NCI-H69 (cell line): ENCODE data around the gene ZNF469.
"Not testable (repeated sequence)": the region's sequence is repeated elsewhere in the genome, so short reads cannot be mapped to it uniquely, and the experiment has no call there.

ENCODE experiments used
- DNase-seq: peaks from one replicate; lab custom pipeline; 2025; lab: John Stamatoyannopoulos, UW

The ZNF469 gene

GRCh38 chr16:88358023-88358420 is 24.7 kb upstream of the ZNF469 start:
- no peak for DNase-seq

DNA sequence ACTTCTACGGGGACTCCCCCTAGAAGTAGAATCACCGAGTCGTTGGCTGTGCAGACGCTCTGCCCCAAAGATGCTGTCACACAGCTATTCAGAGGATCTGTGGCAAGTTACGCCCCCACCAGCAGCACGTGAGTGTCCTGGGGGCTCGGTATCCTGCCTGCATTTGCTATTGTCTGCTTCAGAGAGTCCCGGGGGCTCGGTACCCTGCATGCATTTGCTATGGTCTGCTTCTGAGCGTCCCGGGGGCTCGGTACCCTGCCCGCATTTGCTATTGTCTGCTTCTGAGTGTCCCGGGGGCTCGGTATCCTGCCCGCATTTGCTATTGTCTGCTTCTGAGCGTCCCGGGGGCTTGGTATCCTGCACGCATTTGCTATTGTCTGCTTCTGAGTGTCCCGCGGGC is 23.8 kb upstream of the ZNF469 start:
- DNase-seq = no peak

DNA sequence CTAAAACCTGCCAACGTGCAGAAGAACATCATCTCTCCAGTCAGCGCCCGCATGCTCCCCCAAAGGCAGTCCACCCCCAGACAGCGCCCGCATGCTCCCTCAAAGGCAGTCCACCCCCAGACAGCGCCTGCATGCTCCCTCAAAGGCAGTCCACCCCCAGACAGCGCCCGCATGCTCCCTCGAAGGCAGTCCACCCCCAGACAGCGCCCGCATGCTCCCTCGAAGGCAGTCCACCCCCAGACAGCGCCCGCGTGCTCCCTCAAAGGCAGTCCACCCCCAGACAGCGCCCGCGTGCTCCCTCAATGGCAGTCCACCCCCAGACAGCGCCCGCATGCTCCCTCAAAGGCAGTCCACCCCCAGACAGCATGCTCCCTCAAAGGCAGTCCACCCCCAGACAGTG is 22.4 kb upstream of the ZNF469 start:
- not testable (repeated sequence) for DNase-seq

DNA sequence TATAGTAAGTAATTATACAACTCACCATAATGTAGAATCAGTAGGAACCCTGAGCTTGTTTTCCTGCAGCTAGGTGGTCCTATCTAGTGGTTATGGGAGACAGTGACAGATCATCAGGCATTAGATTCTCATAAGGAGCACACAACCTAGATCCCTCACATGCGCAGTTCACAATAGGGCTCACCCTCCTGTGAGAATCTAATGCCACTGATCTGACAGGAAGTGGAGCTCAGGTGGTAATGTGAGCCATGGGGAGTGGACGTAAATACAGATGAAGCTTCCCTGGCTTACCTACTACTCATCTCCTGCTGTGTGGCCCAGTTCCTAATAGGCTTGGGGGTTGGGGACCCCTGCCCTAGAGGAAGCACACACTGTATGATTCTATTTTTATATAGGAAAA is 21.8 kb upstream of the ZNF469 start:
- DNase-seq = no peak

- no peak for DNase-seq
Observed at GRCh38 chr16:88361775-88362174, 21.0 kb upstream of the ZNF469 start.

DNA sequence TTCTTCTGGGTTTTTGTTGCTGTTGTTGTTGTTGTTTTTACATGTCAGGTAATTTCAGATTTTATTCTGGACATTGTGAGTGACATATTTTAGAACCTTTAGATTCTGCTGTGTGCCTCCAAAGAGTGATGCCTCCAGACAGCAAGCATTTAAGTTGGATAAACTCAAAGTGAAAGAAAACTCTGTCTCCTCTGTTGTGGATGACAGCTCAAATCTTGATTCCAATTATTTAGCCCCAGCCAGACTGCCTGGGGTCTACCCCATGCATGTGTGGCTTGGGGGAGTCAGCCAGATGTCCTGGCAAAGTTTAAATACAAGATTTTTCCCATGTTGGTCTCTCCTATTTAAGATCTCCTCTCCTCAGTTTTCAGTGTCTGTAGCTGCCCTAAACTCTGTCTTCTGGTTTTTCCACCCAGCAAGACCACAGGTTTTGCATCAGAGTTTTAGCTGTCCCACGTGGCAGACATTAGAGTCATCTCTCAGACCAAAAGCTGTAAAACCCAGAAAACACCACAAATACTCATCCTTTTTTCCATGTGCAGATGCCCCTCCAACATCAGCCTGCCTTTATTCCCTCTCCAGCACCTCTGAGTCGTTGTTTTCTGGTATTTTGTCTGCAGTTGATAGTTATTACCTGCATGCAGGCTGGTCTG is 19.4 kb upstream of the ZNF469 start:
- no peak for DNase-seq

DNA sequence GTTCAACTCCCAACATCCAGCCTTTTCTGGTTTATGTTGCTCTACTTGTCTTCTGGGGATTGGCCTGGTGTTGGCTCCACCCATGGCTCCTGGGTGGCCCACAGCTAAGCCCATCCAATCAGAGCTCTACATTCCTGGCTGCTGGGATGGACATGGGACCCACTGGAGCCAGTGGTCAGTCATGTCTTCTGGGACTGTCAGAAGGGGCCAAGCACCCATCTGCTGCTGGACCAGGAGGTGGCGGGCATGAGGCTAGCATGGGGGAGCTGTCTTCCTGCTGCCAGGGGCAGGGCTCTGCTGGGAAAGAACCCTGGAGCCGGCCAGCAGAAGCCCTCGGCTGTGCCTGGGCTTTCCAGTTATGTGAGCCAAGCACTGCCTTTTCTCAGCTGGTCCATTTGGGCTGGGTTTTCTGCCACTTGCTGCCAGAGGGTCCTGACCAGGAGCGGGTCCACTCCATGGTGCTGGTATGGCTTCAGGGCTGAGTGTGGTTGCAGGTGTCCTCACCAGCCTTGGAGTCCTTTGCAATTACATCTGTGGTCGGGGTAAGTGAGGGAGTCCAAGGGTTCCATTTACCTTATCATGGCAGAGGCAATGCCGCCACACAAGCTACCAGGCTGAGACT is 17.4 kb upstream of the ZNF469 start:
- no peak for DNase-seq

DNA sequence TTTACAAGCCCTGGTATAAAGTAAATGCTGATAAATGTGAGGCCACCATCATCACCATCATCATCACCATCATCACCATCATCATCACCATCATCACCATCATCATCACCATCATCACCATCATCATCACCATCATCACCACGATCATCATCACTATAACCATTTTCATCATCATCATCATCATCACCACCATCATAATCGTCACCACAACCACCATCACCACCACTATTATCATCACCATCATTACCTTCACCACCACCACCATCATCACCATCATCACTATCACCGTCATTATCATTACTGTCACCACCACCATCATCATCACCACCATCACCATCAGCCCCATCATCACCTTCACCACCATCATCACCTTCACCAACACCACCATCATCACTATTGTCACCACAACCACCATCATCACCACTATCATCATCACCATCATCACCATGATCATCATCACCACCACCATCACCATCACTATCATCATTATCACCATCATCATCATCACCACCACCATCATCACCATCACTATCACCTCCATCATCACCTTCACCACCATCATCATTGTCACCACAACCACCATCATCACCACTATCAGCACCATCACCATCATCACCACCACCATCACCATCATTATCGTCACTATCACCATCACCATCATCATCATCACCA is 16.6 kb upstream of the ZNF469 start:
- DNase-seq = no peak

DNA sequence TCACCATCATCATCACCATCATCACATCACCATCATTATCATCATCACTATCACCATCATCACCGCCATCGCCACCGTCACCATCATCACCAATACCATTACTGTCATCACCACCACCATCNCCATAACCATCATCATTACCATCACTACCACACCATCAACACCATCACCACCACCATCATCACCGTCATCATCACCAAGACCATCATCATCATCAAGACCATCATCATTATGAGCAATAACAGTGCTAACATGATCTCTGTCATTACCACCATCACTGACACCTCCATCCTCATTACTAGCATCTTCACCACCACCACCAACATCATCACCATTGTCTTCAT is 16.1 kb upstream of the ZNF469 start:
- DNase-seq = no peak

GRCh38 chr16:88367560-88367959 is 15.2 kb upstream of the ZNF469 start:
- DNase-seq = no peak

GRCh38 chr16:88368036-88368435 is 14.7 kb upstream of the ZNF469 start:
- DNase-seq = no peak

DNA sequence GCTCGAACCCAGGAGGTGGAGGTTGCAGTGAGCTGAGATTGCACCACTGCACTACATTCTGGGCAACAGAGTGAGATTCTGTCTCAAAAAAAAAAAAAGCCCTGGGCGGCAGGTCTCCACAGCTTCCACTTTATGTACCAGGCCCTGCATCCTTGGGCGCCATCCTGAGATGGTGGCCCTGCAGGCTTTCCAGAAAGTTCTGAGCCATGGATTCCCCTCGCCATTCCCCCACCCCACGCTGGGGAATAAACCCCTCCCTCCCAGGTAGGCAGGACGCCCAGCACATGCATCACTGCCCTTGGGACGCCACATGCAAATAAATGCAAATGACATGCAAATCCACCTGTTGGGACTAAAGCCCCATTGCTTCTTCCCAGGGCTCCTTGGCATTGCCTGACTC is 13.8 kb upstream of the ZNF469 start:
- DNase-seq = no peak

DNA sequence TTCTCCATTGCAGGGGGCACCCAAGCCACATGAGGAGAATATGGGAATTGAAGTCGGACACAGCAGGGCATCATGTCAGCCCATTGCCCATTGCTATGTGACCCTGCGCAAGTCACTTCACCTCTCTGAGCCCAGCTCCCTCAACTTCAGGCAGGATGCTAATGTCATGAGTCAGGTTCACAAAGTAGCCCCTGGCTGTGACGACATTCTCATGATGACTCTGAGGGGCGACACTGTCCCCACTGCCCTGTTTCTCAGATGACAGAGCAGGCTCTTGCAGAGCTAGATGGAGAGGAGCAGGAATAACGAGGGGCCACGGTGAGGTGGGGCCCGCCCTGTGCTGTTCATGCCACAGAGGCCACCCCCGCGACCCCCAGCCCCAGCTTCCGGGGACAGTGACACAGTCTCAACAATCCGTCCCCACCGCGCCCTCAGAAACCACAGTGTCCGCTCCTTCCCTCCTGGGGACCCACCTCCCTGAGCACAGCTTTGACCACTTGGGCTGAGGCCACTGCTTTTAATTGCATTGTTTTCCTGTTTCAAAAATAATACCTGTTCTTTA is 13.2 kb upstream of the ZNF469 start:
- DNase-seq = no peak

DNA sequence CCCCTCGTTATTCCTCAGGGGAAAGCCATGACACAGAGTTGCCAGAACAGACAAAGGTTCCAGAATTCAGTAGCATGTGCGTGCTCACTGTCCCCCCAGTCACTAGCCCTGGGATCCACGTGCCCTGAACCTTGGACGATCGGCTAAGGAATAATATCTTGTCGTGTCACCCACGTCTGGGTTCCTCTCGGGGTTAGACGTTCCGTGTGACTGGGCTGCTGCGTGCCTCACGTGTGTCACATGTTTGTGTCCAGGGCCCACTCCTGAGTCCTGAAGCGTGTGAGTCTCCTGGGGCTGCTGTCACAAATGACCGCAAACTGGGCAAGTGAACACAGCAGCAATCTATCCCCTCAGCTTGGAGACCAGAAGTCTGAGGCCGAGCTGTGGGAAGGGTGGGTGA is 12.4 kb upstream of the ZNF469 start:
- DNase-seq = no peak

- no peak for DNase-seq
Observed at GRCh38 chr16:88372522-88372921, 10.2 kb upstream of the ZNF469 start.

DNA sequence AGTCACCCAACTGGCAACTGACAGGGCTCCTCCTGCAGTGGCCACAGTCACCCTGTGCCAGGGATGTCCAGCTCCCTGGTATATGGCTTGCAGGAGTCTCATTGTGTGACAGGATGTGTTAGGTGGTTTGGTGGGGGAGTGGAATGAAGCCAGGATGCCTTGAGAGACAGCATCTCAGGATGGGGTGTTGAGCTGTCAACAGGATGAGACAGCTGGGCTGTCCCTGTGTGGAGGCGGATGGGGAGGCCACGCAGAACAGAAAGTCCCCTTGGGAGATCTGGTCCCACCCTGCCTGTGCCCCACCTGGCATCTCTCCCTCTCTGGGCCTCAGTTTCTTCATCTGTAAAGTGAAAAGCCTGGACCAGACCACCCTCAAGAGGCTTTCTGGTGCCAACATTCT is 9.5 kb upstream of the ZNF469 start:
- DNase-seq = no peak

DNA sequence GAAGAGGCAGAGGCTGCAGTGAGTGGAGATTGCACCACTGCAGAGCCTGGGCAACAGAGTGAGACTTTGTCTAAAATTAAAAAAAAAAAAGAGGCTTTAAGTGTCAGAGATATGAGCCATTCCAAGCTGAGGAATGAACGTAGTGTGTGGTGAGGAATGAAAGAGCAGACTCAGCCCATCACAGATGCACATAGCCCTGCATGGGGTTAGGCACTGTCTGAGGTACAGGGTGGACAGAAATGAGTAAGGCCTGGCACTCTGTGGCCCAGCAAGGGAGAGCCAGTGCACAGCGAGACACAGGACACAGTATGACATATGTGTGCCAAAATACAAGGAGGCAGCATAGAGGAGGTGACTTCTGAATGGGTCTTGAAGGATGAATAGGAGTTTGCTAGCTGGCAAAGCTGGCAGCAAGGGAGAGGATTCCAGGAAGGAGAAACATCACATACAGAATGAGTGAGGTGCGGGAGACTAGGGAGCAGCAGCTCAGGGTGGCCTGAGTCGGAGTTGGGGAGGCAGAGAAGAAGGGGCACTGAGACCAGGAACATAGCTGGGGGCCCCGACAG is 8.7 kb upstream of the ZNF469 start:
- DNase-seq = no peak

DNA sequence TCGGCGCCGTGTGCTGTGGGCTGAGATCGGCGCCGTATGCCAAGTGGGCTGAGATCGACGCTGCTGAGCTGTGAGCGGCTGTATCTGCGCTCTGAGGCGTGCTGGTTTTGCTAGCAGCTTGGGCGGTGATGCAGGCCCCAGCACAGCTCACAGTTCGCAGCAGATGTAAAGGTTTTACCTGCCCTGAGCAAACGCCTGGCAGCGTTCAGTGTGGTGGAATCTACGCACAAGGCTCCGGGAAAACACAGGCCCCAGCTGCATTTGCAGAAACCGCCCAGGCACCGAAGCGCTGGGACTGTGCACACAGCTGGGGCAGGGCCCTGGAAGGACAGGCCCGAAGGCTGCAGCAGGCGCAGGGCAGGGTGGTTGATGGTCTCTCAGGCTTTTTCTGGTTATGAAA is 8.0 kb upstream of the ZNF469 start:
- no peak for DNase-seq

- no peak for DNase-seq
Observed at GRCh38 chr16:88375236-88375975, 7.4 kb upstream of the ZNF469 start.

DNA sequence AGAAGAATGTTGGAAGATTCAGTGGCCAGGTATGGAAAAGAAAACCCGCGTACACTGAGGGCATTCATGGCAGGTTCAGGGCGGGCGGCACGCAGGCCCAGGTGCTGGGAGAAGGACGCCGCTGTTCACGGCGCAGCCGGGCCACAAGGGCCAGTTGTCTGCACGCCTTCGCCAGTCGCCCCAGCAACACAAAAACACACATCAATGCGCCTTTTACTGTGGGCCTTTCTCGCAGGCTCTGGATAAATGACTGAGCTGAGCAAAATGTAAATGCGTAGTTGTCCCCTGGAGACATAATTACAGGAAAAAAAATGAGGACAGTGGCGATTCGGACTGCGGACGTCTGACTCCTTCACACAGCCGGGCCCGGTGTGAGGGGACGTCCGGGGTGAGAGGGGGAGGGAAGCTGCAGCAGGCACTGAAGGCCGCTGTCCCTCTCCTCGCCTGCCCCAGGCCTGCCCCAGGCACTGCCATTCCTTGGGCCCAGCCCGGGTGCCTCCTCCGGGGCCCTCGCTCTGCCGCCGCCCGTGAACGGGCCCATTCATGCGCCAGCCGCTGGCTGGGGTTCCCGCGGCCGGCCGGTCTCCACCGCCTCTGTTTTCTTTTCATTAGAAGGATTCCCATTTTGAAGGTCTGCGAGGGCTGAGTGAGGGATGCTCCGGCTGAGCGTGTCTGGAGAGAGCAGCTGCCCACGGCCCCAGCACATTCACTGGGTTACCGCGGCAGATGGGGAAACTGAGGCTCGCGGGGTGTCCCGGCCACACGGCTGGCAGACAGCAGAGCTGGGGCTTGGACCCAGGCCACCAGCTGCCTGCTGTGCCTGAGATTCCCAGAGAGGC is 6.5 kb upstream of the ZNF469 start:
- DNase-seq = no peak
